ENCODE data around the gene ESYT2. TPM values are rescaled to one million over a fixed set of nuclear protein-coding genes. Genes with fewer than 3 reads are reported as not detected.
"Not testable (repeated sequence)": the region's sequence is repeated elsewhere in the genome, so short reads cannot be mapped to it uniquely, and the experiment has no call there.

The ESYT2 gene
- polyA plus RNA-seq, 1 donor, result 32.5 TPM

DNA sequence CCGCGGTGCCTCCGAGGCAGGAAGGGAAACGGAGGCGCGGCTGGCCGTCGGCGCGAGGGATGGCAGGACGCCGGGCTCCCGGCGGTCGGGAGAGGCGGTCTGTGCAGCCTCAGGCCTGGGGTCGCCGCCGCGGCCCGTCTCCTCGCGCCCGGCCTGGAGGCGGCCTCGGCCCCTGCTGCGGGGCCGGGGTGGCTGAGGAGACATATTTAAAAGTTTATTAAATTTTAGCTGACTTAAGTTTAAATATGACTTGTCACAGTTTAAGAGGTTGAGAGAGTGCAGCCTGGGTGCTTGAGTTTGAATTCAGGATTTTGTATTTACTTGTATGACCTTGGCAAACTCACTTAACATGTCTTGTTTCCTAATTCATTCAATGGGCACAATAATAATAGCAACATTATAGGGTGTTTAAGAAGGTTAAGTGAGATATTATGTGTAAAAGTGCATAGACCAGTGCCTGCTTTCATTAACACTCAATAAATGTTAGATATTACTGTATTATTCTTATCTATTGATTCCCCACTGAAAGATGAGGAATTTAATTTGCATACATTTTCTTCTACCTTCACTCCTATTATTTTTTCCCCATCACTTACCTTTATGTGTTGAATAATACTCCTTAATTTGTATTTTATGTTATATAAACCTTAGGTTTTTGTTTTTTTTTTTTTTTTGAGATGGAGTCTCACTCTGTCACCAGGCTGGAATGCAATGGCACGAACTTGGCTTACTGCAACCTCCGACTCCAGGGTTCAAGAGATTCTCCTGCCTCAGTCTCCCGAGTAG lies 27.8 kb upstream of the ESYT2 start:
- no peak for DNase-seq (ENCODE audit: low read depth)

- DNase-seq (ENCODE audit: low read depth), result no peak
Observed at GRCh38 chr7:158854681-158855081, 25.4 kb upstream of the ESYT2 start.

DNA sequence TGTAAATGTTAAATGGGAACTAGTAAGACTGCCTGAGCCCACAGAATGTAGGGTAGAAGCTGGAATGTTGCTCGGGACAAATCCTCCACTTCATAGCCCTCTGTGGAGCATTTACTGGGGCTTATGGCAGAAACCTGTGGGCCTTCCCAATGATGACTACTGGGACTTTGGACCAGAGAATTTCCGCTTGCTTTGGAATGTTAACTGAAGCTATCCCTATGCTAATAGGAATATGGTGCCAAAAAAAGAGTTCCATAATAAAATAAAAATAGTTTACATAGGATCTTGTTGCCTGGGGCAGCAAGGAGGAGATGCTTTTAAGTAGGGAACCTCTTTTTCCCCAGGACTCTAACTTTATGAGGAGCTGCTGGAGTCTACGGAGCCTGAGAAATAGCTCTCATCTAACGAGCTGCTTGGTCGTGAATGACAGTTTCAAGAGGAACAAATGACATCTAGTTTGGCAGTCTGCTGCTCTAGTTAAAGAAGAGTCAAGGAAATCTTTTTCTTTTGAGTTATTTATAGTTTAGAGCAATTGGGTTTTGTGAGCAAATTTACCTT lies 21.3 kb upstream of the ESYT2 start:
- no peak for DNase-seq (ENCODE audit: low read depth)

DNA sequence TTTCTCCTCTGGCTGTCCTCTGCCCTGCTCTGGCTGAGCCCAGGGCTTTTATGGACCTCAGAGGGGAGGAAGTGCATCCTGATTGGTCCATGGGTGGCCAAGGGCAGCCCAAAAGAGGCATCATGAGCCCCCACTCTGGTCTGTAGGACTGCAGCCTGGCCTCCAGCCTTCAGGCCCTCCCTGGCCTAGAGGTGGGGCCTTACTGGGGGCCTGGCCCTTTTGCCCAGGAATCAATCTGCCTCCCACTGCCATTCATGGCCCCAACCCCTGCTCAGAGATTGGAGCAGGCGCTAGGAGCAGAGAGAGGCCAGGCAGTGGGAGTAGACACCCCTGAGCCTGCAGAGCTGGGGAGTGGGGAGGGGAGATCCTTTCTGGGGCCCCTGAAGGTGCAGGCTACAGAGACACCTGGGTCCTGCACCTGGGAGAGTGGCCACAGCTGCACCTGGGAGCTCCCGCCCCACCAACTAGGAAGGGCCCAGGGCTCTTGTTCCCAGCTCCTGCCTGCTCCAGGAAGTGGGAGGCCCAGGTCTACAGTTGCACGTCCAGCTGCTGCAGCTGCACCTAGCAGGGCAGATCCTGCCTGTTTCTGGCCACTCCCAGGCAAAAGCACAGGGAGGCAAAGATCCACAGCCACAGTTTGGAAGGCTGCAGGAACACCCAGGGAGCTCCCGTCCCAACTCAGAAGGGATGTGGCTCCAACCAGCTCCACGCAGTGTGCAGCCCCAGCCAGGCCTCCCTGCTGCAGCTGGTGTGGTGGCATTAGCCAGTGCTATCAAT lies 20.6 kb upstream of the ESYT2 start:
- DNase-seq (ENCODE audit: low read depth), result no peak

- DNase-seq (ENCODE audit: low read depth), result no peak
Observed at GRCh38 chr7:158849442-158849767, 20.1 kb upstream of the ESYT2 start.

GRCh38 chr7:158847451-158847866 lies 18.1 kb upstream of the ESYT2 start:
- no peak for DNase-seq (ENCODE audit: low read depth)

DNA sequence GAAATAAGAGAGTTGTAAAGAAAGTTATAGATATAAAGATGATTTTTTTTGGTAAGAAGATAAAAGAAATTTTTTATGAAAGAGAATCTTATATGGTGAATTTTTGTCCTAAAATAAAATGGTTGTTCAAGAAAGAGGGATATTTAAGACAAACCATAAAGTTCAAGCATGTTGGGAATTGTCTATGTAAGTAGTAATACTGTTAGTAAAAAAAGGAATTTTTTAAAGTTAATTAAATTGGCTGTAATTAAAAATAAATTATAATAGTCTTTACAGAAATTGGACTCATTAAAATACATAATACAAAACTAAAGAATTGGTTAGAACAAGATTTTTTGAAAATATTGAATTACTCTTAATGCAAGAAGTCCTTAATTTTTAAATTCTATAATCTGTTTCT lies 17.0 kb upstream of the ESYT2 start:
- DNase-seq (ENCODE audit: low read depth), result no peak

- DNase-seq (ENCODE audit: low read depth), result no peak
Observed at GRCh38 chr7:158843771-158844170, 14.5 kb upstream of the ESYT2 start.

GRCh38 chr7:158842486-158842885 lies 13.2 kb upstream of the ESYT2 start:
- no peak for DNase-seq (ENCODE audit: low read depth)

DNA sequence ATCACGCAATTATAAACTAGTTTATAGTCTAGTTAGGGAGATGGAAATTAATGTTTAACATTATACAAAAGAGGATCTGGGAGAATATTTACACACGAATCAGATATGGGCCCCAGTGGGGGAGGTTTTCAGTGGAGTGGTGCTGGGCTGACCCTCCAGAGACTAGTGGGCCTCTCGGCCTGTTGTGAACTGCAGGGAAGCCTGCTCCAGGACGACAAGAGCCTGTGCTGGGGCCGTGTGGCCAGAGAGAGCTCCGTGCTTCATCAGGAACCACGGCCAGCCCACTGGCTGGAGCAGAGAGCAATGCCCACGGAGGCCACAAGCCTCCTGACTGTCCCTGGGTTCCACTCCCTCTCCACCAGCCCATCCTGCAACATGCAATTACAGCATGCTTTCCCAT lies 11.3 kb upstream of the ESYT2 start:
- DNase-seq (ENCODE audit: low read depth), result no peak

GRCh38 chr7:158839177-158839576 lies 9.9 kb upstream of the ESYT2 start:
- not testable (repeated sequence) for DNase-seq (ENCODE audit: low read depth)

DNA sequence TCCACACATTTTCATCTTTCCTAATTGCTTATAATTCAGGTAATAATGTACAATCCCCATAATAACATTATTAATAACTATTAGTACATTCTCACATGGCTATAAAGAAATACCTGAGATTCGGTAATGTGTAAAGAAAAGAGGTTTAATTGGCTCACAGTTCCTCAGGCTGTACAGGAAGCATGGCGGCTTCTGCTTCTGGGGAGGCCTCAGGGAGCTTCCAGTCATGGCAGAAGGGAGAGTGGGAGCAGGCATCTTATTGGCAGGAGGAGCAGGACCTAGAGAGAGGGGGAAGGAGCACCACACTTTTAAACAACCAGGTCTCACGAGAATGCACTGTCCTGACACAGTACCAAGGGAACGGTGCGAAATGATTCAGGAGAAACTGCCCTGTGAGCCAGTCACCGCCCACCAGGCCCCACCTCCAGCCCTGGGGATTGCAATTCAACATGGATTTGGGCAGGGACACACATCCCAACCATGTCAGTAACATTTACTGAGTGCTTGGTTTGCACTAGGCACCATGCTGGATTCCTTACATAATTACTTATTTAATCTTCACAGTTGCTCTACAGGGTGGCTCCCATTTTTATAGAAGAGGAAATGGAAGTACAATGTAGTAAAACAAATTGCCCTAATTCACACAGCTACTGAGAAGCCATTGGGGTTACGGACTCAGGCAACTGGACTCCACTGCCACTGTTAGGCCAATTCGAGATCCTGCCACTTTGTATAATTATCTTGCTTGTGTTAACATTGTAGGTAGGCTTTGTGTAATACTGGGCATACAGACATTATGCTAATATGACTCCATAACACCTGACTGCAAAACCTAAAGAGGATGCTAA lies 8.7 kb upstream of the ESYT2 start:
- DNase-seq (ENCODE audit: low read depth), result no peak

DNA sequence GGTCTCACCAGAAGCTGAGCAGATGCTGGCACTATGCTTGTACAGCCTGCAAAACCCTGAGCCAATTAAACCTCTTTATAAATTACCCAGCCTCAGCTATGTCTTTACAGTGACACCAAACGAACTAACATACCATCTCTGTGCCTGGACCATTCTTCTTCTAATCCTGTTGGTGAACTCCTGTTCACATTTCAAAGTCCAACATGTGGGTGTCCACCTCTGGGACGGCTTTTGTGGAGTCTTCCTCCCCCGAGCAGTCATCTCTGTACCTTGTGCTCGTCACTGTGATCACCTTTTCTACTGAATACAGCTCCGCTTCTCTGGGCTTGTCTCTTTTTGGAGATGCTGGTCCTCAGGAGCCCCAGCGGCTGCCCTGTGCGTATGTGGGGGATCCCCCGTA lies 7.4 kb upstream of the ESYT2 start:
- DNase-seq (ENCODE audit: low read depth), result no peak

DNA sequence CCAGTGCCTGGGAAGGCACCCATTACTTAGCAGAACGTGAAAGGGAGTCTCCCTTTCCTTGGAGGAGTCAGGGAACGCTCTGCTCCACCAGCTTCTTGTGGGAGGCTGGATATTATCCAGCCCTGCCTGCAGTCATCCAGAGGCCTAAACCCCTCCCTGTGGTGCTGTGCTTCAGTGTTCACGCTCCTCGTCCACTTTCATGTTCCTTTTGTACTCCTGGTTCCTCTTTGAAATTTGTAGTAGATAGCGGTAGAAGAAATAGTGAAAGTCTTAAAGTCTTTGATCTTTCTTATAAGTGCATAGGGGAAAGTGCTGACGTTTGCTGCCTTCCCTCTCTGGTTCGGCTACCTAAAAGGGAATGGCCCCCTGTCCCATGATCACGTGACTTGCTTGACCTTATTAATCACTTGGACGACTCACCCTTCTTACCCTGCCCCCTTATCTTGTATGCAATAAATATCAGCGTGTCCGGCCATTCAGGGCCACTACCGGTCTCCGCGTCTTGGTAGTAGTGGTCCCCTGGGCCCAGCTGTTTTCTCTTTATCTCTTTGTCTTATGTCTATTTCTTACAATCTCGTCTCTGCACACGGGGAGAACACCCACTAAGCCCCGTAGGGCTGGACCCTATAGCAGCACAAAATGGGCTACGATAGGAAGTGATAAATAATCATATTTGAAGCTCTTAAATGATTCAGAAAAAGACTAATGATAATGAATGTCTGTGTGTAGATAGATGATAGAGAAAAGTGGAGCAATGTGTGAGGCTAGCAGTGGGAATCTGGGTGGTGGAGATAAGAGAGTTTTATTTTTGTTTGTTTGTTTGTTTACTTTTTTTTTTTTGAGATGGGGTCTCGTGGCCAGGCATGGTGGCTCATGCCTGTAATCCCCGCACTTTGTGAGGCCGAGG lies 5.8 kb upstream of the ESYT2 start:
- DNase-seq (ENCODE audit: low read depth), result no peak

DNA sequence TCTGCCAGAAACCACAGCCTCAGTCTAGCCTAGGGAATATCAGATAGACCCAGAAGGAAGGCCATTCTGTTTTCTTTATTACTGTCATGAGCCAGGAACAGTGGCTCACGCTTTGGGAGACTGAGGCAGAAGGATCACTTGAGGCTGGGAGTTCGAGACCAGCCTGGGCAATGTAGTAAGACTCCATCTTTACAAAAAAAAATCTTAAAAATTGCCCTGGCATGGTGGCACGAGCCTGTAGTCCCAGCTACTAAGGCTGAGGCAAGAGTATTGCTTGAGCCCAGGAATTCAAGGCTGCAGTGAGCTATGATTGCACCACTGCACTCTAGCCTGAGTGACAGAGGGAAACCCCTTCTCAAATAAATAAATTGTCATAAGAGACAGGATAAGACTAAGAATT lies 3.7 kb upstream of the ESYT2 start:
- no peak for DNase-seq (ENCODE audit: low read depth)

GRCh38 chr7:158831738-158832091 lies 2.4 kb upstream of the ESYT2 start:
- DNase-seq (ENCODE audit: low read depth), result no peak

DNA sequence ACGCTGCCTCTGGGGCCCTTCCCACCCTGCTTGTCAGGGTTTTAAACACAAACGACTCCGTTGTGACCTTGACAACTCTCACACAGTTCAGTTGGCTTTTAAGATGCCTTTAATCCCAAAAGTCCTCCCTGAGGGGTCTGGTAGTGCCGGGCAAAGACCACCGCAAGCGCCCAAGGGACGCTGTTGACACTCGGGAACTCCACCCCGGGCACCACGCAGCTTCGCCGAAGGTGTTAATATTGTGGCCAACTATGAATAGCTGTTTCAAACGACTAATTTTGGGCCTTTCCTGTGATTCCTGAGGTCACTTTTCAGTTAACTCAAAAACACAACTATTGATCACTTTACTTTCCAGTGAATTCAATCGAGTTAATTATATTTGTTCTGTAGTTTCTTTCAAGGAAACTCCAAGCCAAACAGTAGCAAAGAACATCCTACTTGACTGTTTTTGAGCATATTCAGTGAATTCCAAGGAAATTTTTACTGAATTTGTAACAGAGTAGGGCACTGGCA lies 958 bp upstream of the ESYT2 start:
- no peak for DNase-seq (ENCODE audit: low read depth)

DNA sequence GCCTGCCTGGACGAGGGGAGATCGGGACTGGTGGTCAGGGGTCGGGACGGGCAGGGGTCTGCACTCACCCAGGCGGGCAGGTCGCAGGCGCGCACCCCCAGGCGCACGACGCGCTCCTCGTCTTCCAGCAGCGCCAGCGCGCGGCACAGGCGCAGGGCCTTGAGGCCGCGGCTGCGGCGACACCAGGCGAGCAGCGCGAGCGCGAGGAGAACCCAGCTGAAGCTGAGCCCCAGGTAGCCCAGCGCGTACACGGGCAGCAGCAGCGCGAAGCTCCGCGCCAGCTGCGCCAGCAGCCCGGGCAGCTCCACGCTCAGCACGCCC lies 328 bp downstream of the ESYT2 start:
- DNase-seq (ENCODE audit: low read depth), result no peak

GRCh38 chr7:158828133-158829020 lies 932 bp downstream of the ESYT2 start:
- no peak for DNase-seq (ENCODE audit: low read depth)
